ENCODE results near the gene ZGPAT. TPM values are rescaled to one million over a fixed set of nuclear protein-coding genes. Genes with fewer than 3 reads are reported as not detected.

The ZGPAT gene
- total RNA-seq, 1 experiment from 2014 or later, result 69.3 TPM

- no peaks in the 10 kb centered on the region for H3K36me3 ChIP-seq (ENCODE audit: control insufficient read depth, insufficient read depth, low read length)
- no TSS peak for BruUV-seq (replicated peaks)
- Mint-ChIP-seq H3K9me3 (ENCODE audit: unreplicated experiment) (no peaks in the 10 kb centered on the region), H3K4me1 (ENCODE audit: low read depth, unreplicated experiment) (no peaks in the 10 kb centered on the region), H3K4me3 (ENCODE audit: unreplicated experiment) (no peak overlapping the region), H3K27ac (ENCODE audit: unreplicated experiment) (no peak overlapping the region), H3K36me3 (ENCODE audit: insufficient read depth, unreplicated experiment) (no peaks in the 10 kb centered on the region), H3K27me3 (ENCODE audit: insufficient read depth, unreplicated experiment) (no peaks in the 10 kb centered on the region)
- H3K9me3 ChIP-seq, result no peaks in the 10 kb centered on the region
- H3K4me3 ChIP-seq (ENCODE audit: low read depth, low read length), result no peak overlapping the region
- no peak for DNase-seq
- CTCF ChIA-PET, result interaction anchor here (0.5 to 1.5 kb wide), 2 partner anchors 13 to 14 kb away, joined by 5 to 6 read pairs; no protein-coding TSS in a partner anchor
- H3K27me3 ChIP-seq (replicated peaks; ENCODE audit: control insufficient read depth, insufficient read depth, low read length), result no peaks in the 10 kb centered on the region
- intact Hi-C loops (cut with micrococcal nuclease; ENCODE audit: unreplicated experiment), result no loop called here
- POLR2A ChIA-PET, result no interaction called here
- no peaks in the 10 kb centered on the region; the same call in 1 of the 2 replicates for H3K4me1 ChIP-seq
- no peak for TF ChIP-seq CTCF (IDR thresholded peaks at IDR 0.05; ENCODE audit: insufficient read depth in 1 of 2, low read depth in 1 of 2, low read length in 1 of 2, severe bottlenecking in 1 of 2, unreplicated experiment in 1 of 2)
Measured at GRCh38 chr20:63753381-63753780, 45.5 kb downstream of the ZGPAT start.

- no peaks in the 10 kb centered on the region for H3K36me3 Mint-ChIP-seq (ENCODE audit: insufficient read depth, unreplicated experiment)
- H3K27ac Mint-ChIP-seq (ENCODE audit: unreplicated experiment), result no peak overlapping the region
- POLR2A ChIA-PET, result no interaction called here
- no peaks in the 10 kb centered on the region for H3K36me3 ChIP-seq (ENCODE audit: control insufficient read depth, insufficient read depth, low read length)
- no peaks in the 10 kb centered on the region for H3K9me3 Mint-ChIP-seq (ENCODE audit: unreplicated experiment)
- H3K9me3 ChIP-seq, result peaks cover 2% of the 10 kb centered on the region; the same call in 1 of the 2 replicates
- intact Hi-C loops (cut with micrococcal nuclease; ENCODE audit: unreplicated experiment), result no loop called here
- H3K4me1 ChIP-seq, result no peaks in the 10 kb centered on the region; the same call in 1 of the 2 replicates
- CTCF ChIA-PET, result interaction anchor here (0.5 to 1.5 kb wide), 2 partner anchors 13 to 15 kb away, joined by 5 to 6 read pairs; no protein-coding TSS in a partner anchor
- no peak overlapping the region for H3K4me3 ChIP-seq (ENCODE audit: low read depth, low read length)
- TF ChIP-seq CTCF (IDR thresholded peaks at IDR 0.05; ENCODE audit: insufficient read depth in 1 of 2, low read depth in 1 of 2, low read length in 1 of 2, severe bottlenecking in 1 of 2, unreplicated experiment in 1 of 2), result no peak
- DNase-seq, result peak in 1 of 2 experiments; percentile 57
- H3K27me3 Mint-ChIP-seq (ENCODE audit: insufficient read depth, unreplicated experiment), result no peaks in the 10 kb centered on the region
- no peak overlapping the region for H3K4me3 Mint-ChIP-seq (ENCODE audit: unreplicated experiment)
- no peaks in the 10 kb centered on the region for H3K4me1 Mint-ChIP-seq (ENCODE audit: low read depth, unreplicated experiment)
- no TSS peak for BruUV-seq (replicated peaks)
- H3K27me3 ChIP-seq (replicated peaks; ENCODE audit: control insufficient read depth, insufficient read depth, low read length), result no peaks in the 10 kb centered on the region
Measured at GRCh38 chr20:63754008-63754407, 46.2 kb downstream of the ZGPAT start.

GRCh38 chr20:63755933-63756647 is 48.3 kb downstream of the ZGPAT start:
- H3K36me3 Mint-ChIP-seq (ENCODE audit: insufficient read depth, unreplicated experiment), result no peaks in the 10 kb centered on the region
- Histone ChIP-seq H3K36me3 (ENCODE audit: control insufficient read depth, insufficient read depth, low read length) (no peaks in the 10 kb centered on the region), H3K4me1 (no peaks in the 10 kb centered on the region; the same call in 1 of the 2 replicates), H3K9me3 (peaks cover 4% of the 10 kb centered on the region; the same call in 1 of the 2 replicates), H3K27me3 (replicated peaks; ENCODE audit: control insufficient read depth, insufficient read depth, low read length) (no peaks in the 10 kb centered on the region), H3K4me3 (ENCODE audit: low read depth, low read length) (no peak overlapping the region)
- no peak for TF ChIP-seq CTCF (IDR thresholded peaks at IDR 0.05; ENCODE audit: insufficient read depth in 1 of 2, low read depth in 1 of 2, low read length in 1 of 2, severe bottlenecking in 1 of 2, unreplicated experiment in 1 of 2)
- intact Hi-C loops (cut with micrococcal nuclease; ENCODE audit: unreplicated experiment), result no loop called here
- DNase-seq, result no peak
- peak overlapping the region; percentile 43 for H3K27ac Mint-ChIP-seq (ENCODE audit: unreplicated experiment)
- CTCF ChIA-PET, result no interaction called here
- H3K27me3 Mint-ChIP-seq (ENCODE audit: insufficient read depth, unreplicated experiment), result no peaks in the 10 kb centered on the region
- POLR2A ChIA-PET, result no interaction called here
- H3K4me1 Mint-ChIP-seq (ENCODE audit: low read depth, unreplicated experiment), result no peaks in the 10 kb centered on the region
- BruUV-seq (replicated peaks), result no TSS peak
- no peak overlapping the region for H3K4me3 Mint-ChIP-seq (ENCODE audit: unreplicated experiment)
- H3K9me3 Mint-ChIP-seq (ENCODE audit: unreplicated experiment), result no peaks in the 10 kb centered on the region

All from Caco-2 (cell line).